Measurements from ENCODE around the gene TEX50. TPM values are rescaled to one million over a fixed set of nuclear protein-coding genes. Genes with fewer than 3 reads are reported as not detected.

The TEX50 gene
- total RNA-seq, 1 donor from 2014 or later, result not detected

Other genes with a start within 250 kb of the TEX50 start
- gene PRDX6, start 158.0 kb upstream of the TEX50 start, total RNA-seq (ENCODE audit: unreplicated experiment), result 29.3 TPM
- 0.98 TPM for gene SLC9C2, start 32.3 kb upstream of the TEX50 start, total RNA-seq (ENCODE audit: unreplicated experiment)
- 4.7 TPM for gene ANKRD45, start 34.5 kb downstream of the TEX50 start, total RNA-seq (ENCODE audit: unreplicated experiment)
- 30.5 TPM for gene KLHL20, start 79.6 kb downstream of the TEX50 start, total RNA-seq (ENCODE audit: unreplicated experiment)
- 17.0 TPM for gene DARS2, start 189.3 kb downstream of the TEX50 start, total RNA-seq (ENCODE audit: unreplicated experiment)
- 4.3 TPM for gene CENPL, start 189.5 kb downstream of the TEX50 start, total RNA-seq (ENCODE audit: unreplicated experiment)
- 281 TPM for gene GAS5, start 232.7 kb downstream of the TEX50 start, total RNA-seq (ENCODE audit: unreplicated experiment)
- 11.7 TPM for gene ZBTB37, start 233.0 kb downstream of the TEX50 start, total RNA-seq (ENCODE audit: unreplicated experiment)